DOHH2 (cell line): ENCODE results near the gene BLM.

Source experiments
- H3F3A ChIP-seq: fragments of 200-600 bp; sonication (generic), shearing (Covaris generic); 2 replicates; pipeline ENCODE4 v1.6.0; 2016; ENCODE audit warnings: antibody characterized with exemption, mild to moderate bottlenecking; ENCODE audit not compliant: control insufficient read depth, insufficient read depth
- H3K27ac ChIP-seq: fragments of 200-600 bp; sonication (generic); 2 replicates; pipeline ENCODE4 v1.5.1; 2014; ENCODE audit warnings: low read depth, mild to moderate bottlenecking, low read length, moderate library complexity
- H3K27me3 ChIP-seq: fragments of 200-600 bp; sonication (generic); 2 replicates; pipeline ENCODE4 v1.6.1; 2014; ENCODE audit warnings: mild to moderate bottlenecking, low read length, mixed read lengths; ENCODE audit not compliant: control insufficient read depth
- H3K36me3 ChIP-seq: fragments of 200-600 bp; sonication (generic); 2 replicates; pipeline ENCODE4 v1.6.1; 2014; ENCODE audit warnings: mild to moderate bottlenecking, low read length, moderate library complexity, mixed read lengths; ENCODE audit not compliant: control insufficient read depth
- H3K4me1 ChIP-seq: fragments of 200-600 bp; sonication (generic); 2 replicates; pipeline ENCODE4 v1.6.1; 2014; ENCODE audit warnings: mild to moderate bottlenecking, low read length, mixed read lengths; ENCODE audit not compliant: control insufficient read depth
- H3K4me2 ChIP-seq: fragments of 200-600 bp; sonication (generic); 2 replicates; pipeline ENCODE4 v1.6.0; 2014; ENCODE audit warnings: mild to moderate bottlenecking, low read length, moderate library complexity
- H3K4me3 ChIP-seq: fragments of 200-600 bp; sonication (generic); 2 replicates; pipeline ENCODE4 v1.5.1; 2014; ENCODE audit warnings: mild to moderate bottlenecking, low read length, mixed read lengths
- H3K79me2 ChIP-seq: fragments of 200-600 bp; sonication (generic); 2 replicates; pipeline ENCODE4 v1.6.1; 2014; ENCODE audit warnings: mild to moderate bottlenecking, low read length, mixed read lengths; ENCODE audit not compliant: control insufficient read depth
- H3K9me2 ChIP-seq: fragments of 200-600 bp; sonication (generic); replicated peaks from 2 replicates; pipeline ENCODE4 v1.6.1; 2014; ENCODE audit warnings: mild to moderate bottlenecking, low read length, mixed read lengths; ENCODE audit not compliant: control insufficient read depth
- H3K9me3 ChIP-seq: fragments of 200-600 bp; sonication (generic); 2 replicates; pipeline ENCODE4 v1.6.1; 2014; ENCODE audit warnings: antibody characterized with exemption, low read length, mixed read lengths; ENCODE audit not compliant: control insufficient read depth, insufficient read depth
- H4K20me1 ChIP-seq: fragments of 200-600 bp; sonication (generic); 2 replicates; pipeline ENCODE4 v1.6.0; 2014; ENCODE audit warnings: low read depth, mild to moderate bottlenecking, antibody characterized with exemption, low read length, moderate library complexity; ENCODE audit not compliant: control insufficient read depth, insufficient read depth
- CTCF ChIP-seq: fragments of 200-600 bp; sonication (generic); IDR thresholded peaks from one replicate; pipeline ENCODE4 v1.5.1; 2014; ENCODE audit warnings: antibody characterized with exemption, mild to moderate bottlenecking, low read depth, low read length; ENCODE audit not compliant: poor library complexity, severe bottlenecking
- EZH2phosphoT487 ChIP-seq: fragments of 200-600 bp; sonication (generic); IDR thresholded peaks from 2 replicates; pipeline ENCODE4 v1.6.1; 2017; ENCODE audit warnings: borderline replicate concordance, mild to moderate bottlenecking, antibody characterized with exemption, low read length, moderate library complexity, mixed read lengths

BLM gene

GRCh38 chr15:90817117-90818057 lies 100.2 kb downstream of the BLM start:
- Histone ChIP-seq H3K9me3 (no peaks in the 10 kb centered on the region), H3F3A (peaks cover 15% of the 10 kb centered on the region; the same call in 1 of the 2 replicates), H3K36me3 (peaks cover 30% of the 10 kb centered on the region), H3K4me3 (peak overlapping the region; percentile 42; the same call in 1 of the 2 replicates), H3K9me2 (no peaks in the 10 kb centered on the region), H3K79me2 (no peaks in the 10 kb centered on the region), H3K4me1 (peaks cover 32% of the 10 kb centered on the region), H3K27me3 (no peaks in the 10 kb centered on the region), H4K20me1 (no peaks in the 10 kb centered on the region), H3K4me2 (peak overlapping the region; percentile 65), H3K27ac (peak overlapping the region; percentile 59)
- TF ChIP-seq CTCF (no peak), EZH2phosphoT487 (no peak)

DNA sequence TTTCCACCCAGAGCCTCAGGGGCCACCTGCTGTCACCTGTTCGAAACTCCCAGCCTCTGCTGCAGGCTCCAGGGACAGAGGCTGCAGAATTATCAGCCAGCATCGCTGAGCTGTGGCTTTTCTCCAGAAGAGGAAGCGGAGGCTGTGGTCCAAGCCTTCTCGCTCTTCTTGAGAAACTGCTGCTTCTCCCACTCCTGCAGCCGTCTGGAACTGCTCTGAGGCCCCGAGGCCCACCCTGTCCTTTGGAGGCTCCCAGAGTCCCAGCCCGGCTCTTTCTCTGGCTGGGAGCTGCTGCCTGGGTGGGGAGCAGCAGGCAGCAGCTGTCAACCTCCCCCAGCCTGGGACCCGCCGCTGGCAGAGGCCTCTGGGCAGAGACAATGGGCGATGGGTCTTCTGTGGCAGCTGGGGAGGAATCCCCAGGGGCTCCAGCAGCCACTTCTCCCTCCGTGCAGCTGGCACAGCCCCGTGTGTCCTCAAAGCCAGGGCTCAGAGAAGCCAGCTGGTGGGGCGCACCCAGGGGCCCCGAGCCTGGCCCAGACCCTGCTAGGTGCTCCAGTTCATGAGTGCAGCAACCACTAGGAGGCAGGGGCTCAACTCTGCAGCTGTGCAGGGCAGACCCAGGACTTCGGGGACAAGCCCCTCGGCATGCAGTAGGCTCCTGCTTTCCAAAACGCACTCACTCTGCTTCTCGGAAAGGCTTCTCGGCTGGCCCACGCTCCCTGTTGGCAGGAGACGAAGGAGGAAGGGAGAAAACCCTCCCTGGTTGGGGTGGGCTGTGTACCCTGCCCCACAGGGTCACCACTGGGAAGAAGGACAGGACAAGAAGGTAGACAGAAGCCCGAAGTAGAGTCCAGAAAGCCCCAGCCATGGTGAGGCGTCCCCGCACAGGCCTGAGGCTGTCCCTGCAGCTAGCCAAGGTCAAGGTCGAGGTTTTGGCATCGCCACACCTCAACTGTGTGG lies 101.4 kb downstream of the BLM start:
- Histone ChIP-seq H4K20me1 (no peaks in the 10 kb centered on the region), H3F3A (peaks cover 15% of the 10 kb centered on the region; the same call in 1 of the 2 replicates), H3K4me2 (peak overlapping the region; percentile 65), H3K4me3 (peak overlapping the region; percentile 42), H3K79me2 (no peaks in the 10 kb centered on the region), H3K27ac (peak overlapping the region; percentile 59), H3K27me3 (no peaks in the 10 kb centered on the region), H3K9me3 (no peaks in the 10 kb centered on the region), H3K9me2 (no peaks in the 10 kb centered on the region), H3K36me3 (peaks cover 21% of the 10 kb centered on the region), H3K4me1 (peaks cover 32% of the 10 kb centered on the region)
- peak; percentile 71 for TF ChIP-seq CTCF
- TF ChIP-seq EZH2phosphoT487, result no peak

- H3K4me1 ChIP-seq, result peaks cover 32% of the 10 kb centered on the region
- H3K27ac ChIP-seq, result no peak overlapping the region
- H3K9me2 ChIP-seq, result no peaks in the 10 kb centered on the region
- no peak overlapping the region for H3K4me3 ChIP-seq
- peaks cover 13% of the 10 kb centered on the region for H3K36me3 ChIP-seq
- H3K79me2 ChIP-seq, result no peaks in the 10 kb centered on the region
- no peak overlapping the region for H3K4me2 ChIP-seq
- no peaks in the 10 kb centered on the region for H4K20me1 ChIP-seq
- peaks cover under 1% of the 10 kb centered on the region; the same call in 1 of the 2 replicates for H3K27me3 ChIP-seq
- peaks cover 15% of the 10 kb centered on the region; the same call in 1 of the 2 replicates for H3F3A ChIP-seq
- H3K9me3 ChIP-seq, result no peaks in the 10 kb centered on the region
- no peak for TF ChIP-seq CTCF
- TF ChIP-seq EZH2phosphoT487, result no peak
Observed at GRCh38 chr15:90819390-90819789, 102.2 kb downstream of the BLM start.
